Measurements from ENCODE around the gene UGT3A2. TPM values are rescaled to one million over a fixed set of nuclear protein-coding genes. Genes with fewer than 3 reads are reported as not detected.

Gene UGT3A2
- total and polyA plus RNA-seq, 2 experiments from 2014 or later = 17.2 to 27.0 TPM

- TF ChIP-seq EZH2phosphoT487 (IDR thresholded peaks at IDR 0.05; ENCODE audit: unreplicated experiment) (no peak), ZNF331 (CRISPR knock-in tag; IDR thresholded peaks at IDR 0.05; ENCODE audit: low read depth) (no peak), NANOG (IDR thresholded peaks at IDR 0.05; ENCODE audit: borderline replicate concordance) (no peak), STAT1 (IDR thresholded peaks at IDR 0.05; ENCODE audit: unreplicated experiment) (no peak), JUNB (IDR thresholded peaks at IDR 0.05; ENCODE audit: unreplicated experiment) (no peak)
Measured at GRCh38 chr5:36009698-36010097, 57.0 kb downstream of the UGT3A2 start (continued).

GRCh38 chr5:36007366-36007765 is 59.3 kb downstream of the UGT3A2 start:
- no peak for DNase-seq (ENCODE audit: low spot score)
- H3K36me3 Mint-ChIP-seq (ENCODE audit: low read depth) = peaks cover 15% of the 10 kb centered on the region; the same call in 2 of the 3 replicates

GRCh38 chr5:36006163-36006562 is 60.5 kb downstream of the UGT3A2 start:
- H3K27ac ChIP-seq (ENCODE audit: low read depth) = no peak overlapping the region
- no peak overlapping the region for H2AFZ ChIP-seq
- no peaks in the 10 kb centered on the region for H3K4me1 ChIP-seq (ENCODE audit: insufficient read depth)
- ATAC-seq (no peak), DNase-seq (ENCODE audit: low spot score) (no peak)
- no peaks in the 10 kb centered on the region for H3K79me2 ChIP-seq (replicated peaks; ENCODE audit: insufficient read depth)
- peaks cover 2% of the 10 kb centered on the region; the same call in 1 of the 2 replicates for H3K9me2 ChIP-seq (ENCODE audit: insufficient read depth)
- no peaks in the 10 kb centered on the region for H3K27me3 ChIP-seq (ENCODE audit: insufficient read depth)
- H3K4me2 ChIP-seq = no peak overlapping the region
- Mint-ChIP-seq H3K4me1 (peaks cover 3% of the 10 kb centered on the region; the same call in 1 of the 3 replicates), H3K36me3 (ENCODE audit: low read depth) (peaks cover 15% of the 10 kb centered on the region; the same call in 2 of the 3 replicates), H3K27ac (no peak overlapping the region), H3K4me3 (no peak overlapping the region), H3K9me3 (peaks cover 31% of the 10 kb centered on the region), H3K27me3 (ENCODE audit: insufficient read depth, low read depth, poor library complexity) (no peaks in the 10 kb centered on the region)
- no peak overlapping the region for H3K4me3 ChIP-seq
- H3F3A ChIP-seq (replicated peaks; ENCODE audit: low read depth) = no peaks in the 10 kb centered on the region
- peaks cover 3% of the 10 kb centered on the region; the same call in 1 of the 2 replicates for H3K36me3 ChIP-seq (ENCODE audit: insufficient read depth)
- H4K20me1 ChIP-seq (replicated peaks; ENCODE audit: insufficient read depth) = no peaks in the 10 kb centered on the region
- no peak for TF ChIP-seq POLR2AphosphoS5 (IDR thresholded peaks at IDR 0.05; ENCODE audit: low read depth)
- TF ChIP-seq STAT1 (IDR thresholded peaks at IDR 0.05; ENCODE audit: unreplicated experiment) = no peak
- TF ChIP-seq NANOG (IDR thresholded peaks at IDR 0.05; ENCODE audit: borderline replicate concordance) = no peak
- TF ChIP-seq ZNF462 (CRISPR knock-in tag; IDR thresholded peaks at IDR 0.05) = no peak
- TF ChIP-seq EZH2 (IDR thresholded peaks at IDR 0.05; ENCODE audit: low read depth, unreplicated experiment) = no peak
- TF ChIP-seq REST (IDR thresholded peaks at IDR 0.05; ENCODE audit: unreplicated experiment) = no peak
- TF ChIP-seq ZNF114 (CRISPR knock-in tag; IDR thresholded peaks at IDR 0.05) = no peak
- no peak for TF ChIP-seq ZNF331 (CRISPR knock-in tag; IDR thresholded peaks at IDR 0.05; ENCODE audit: low read depth)

More at GRCh38 chr5:36007366-36007765, 59.3 kb downstream of the UGT3A2 start:
- Mint-ChIP-seq H3K9me3 (peaks cover 39% of the 10 kb centered on the region), H3K27me3 (ENCODE audit: insufficient read depth, low read depth, poor library complexity) (peaks cover 2% of the 10 kb centered on the region), H3K4me3 (no peak overlapping the region), H3K27ac (no peak overlapping the region), H3K4me1 (peaks cover 3% of the 10 kb centered on the region; the same call in 1 of the 3 replicates)
- Histone ChIP-seq H3K4me3 (no peak overlapping the region), H2AFZ (no peak overlapping the region), H3K27me3 (ENCODE audit: insufficient read depth) (no peaks in the 10 kb centered on the region), H3K79me2 (replicated peaks; ENCODE audit: insufficient read depth) (no peaks in the 10 kb centered on the region), H3K36me3 (ENCODE audit: insufficient read depth) (peaks cover 3% of the 10 kb centered on the region; the same call in 1 of the 2 replicates), H3F3A (replicated peaks; ENCODE audit: low read depth) (no peaks in the 10 kb centered on the region), H3K4me1 (ENCODE audit: insufficient read depth) (no peaks in the 10 kb centered on the region), H4K20me1 (replicated peaks; ENCODE audit: insufficient read depth) (no peaks in the 10 kb centered on the region), H3K4me2 (no peak overlapping the region), H3K27ac (ENCODE audit: low read depth) (no peak overlapping the region), H3K9me2 (ENCODE audit: insufficient read depth) (peaks cover 3% of the 10 kb centered on the region; the same call in 1 of the 2 replicates)
- no peak for TF ChIP-seq EZH2 (IDR thresholded peaks at IDR 0.05; ENCODE audit: low read depth, unreplicated experiment)
- TF ChIP-seq STAT1 (IDR thresholded peaks at IDR 0.05; ENCODE audit: unreplicated experiment) = no peak
- ATAC-seq = no peak
